GM19463 (cell line): ENCODE data around the gene ENPP1.

Experiments used
- ATAC-seq: cut with Tn5 transposase; IDR thresholded peaks from one replicate; pipeline ENCODE4 v1.9.1; 2021; ENCODE audit warnings: mild to moderate bottlenecking, moderate library complexity; ENCODE audit not compliant: unreplicated experiment

ENPP1 gene

DNA sequence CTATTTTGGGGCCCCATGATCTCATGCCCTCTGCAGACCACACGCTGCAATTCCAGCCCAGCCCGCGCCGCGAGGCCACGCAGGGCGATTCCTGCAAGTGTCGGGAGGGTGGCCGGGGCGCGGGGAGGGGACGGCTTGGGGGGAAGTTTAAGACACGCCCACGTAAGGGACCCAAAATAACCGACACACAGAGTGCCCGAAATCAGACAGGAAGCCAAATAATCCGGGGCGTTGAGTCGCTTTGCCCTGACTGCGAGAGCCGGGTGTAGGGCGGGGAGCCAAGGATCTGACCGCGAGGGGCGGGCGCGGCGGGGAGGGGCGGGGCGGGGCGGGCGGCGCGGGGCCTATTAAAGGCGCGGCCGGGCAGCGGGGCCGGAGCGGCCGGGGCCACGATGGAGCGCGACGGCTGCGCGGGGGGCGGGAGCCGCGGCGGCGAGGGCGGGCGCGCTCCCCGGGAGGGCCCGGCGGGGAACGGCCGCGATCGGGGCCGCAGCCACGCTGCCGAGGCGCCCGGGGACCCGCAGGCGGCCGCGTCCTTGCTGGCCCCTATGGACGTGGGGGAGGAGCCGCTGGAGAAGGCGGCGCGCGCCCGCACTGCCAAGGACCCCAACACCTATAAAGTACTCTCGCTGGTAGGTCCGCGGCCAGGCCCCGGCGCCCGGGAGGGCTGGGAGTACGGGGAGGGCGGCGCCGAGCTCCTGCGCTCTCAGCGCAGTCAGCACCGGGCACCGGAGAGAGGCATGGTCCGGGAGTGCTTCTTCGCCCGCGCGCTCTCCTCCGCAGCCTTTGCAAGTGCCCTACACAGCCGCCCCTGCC is at the start of gene ENPP1:
TSS of gene ENPP1 (plus strand) at position 377 of the 816 bp plus-strand sequence. CDS start at position 393, 16 bp downstream.
- ATAC-seq: peak; percentile 61

DNA sequence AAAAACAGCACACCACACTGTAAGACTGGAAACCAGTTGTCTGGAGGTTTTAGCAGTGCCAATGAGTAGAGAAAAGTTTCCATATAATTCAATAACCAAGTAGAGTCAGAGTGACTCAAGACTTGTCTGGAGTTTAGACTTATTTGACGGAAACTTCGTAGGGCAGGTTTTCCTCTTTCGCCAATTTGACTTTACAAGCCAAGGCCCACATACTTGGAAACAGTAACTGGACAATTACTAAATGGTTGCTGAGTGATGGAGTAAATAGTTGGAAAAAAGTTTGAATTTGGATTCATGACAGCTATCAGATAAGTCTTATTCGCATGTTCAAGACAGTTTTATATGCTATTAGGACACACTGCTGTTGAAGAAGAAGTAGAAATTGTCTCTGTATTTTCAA is 48.9 kb upstream of the ENPP1 start:
- ATAC-seq: no peak

DNA sequence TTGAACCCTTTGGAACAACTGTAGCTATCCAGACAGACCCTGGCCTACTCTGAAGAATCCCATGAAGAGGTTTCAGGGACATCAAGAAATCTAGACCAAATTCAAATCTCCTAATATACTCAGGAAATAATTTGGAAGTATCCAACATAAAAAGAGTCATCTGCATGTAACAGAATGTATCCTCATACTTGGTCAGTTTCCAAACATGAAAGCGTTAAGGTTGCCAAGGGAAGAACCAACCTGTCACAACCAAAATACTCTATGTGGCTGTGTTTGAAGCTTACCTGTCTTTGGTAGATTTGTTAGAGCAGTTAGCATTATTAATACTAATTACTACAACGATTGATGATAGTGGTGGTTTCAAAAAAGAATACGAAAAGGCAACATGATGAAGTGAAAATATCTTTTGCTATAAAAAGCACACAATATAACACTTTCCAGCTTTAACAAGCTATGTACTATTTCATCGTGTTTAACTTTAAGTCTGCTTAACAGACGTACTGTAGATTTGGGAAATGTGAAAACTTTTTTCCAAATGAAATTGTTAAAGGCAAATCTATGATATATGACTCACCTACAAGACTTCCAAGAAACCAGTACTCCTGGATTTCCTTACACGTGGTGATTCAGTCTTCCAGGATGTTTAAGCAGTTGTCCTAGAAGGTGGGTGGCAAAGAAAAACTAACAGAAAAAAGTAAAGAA is 46.6 kb upstream of the ENPP1 start:
- no peak for ATAC-seq

DNA sequence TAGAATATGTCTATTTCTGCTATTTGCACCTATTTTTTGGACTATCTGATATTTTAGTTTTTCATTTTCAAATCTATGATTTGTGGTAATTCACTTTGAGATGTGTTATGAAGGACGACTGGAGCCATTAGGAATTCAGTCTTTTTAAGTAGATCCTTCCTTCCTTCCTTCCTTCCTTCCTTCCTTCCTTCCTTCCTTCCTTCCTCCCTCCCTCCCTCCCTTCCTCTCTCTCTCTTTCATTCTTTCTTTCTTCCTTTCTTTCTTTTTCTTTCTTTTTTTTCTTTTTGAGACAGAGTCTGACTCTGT is 46.1 kb upstream of the ENPP1 start:
- no peak for ATAC-seq

DNA sequence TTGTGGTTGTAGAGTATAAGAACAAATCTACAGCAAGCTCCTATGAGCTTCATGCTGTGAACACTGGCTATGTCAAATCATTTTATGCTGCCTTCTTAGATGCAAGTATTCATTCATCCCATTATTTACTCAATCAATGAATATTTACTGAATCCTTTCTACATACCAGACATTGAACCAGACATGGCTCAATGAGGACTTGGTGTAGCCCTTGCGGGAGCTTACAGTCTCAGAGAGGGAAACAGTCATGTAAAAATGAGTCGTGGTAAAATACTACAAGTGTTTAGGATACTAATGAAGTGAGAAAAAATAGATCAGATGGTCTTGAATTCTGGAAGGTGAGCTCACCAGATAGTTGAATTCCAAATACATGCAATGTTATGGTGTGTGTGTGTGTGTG is 44.8 kb upstream of the ENPP1 start:
- no peak for ATAC-seq

DNA sequence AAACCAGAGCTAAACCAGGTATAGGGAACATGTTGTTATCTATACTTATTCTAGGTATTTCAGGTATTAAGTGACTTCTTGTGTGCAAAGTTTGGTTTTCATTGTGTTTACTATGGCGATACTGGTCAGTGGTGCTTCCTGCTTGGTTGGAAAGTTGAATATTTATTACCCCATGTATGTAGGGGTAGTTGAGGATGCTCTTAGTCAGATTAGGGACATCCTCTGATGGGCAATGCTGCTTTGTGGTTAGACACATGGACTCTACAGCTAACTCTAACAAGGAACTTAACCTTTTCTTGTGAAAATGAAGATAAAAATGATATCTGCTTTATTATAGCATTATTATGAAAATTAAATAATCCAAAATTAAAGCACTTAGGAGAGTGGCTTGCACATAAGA is 44.1 kb upstream of the ENPP1 start:
- ATAC-seq: no peak

DNA sequence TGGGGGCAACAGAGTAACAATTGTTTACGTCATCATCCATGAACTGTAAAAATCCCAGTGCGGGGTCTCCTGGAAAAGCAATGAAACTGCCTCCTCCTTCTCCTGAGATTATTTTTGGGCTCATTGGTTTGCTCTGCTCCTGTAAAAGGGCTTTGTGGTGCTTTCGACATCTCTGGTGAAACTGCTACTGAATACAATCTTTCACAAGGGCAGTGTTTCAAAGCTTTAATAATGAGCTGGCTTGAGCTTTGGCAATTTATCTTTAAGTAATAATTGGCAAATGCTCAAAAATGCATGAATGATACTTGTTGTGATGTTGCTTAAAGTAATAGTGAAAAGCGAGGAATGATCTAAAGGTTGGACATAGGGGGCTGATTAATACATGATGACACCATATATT is 43.5 kb upstream of the ENPP1 start:
- no peak for ATAC-seq

DNA sequence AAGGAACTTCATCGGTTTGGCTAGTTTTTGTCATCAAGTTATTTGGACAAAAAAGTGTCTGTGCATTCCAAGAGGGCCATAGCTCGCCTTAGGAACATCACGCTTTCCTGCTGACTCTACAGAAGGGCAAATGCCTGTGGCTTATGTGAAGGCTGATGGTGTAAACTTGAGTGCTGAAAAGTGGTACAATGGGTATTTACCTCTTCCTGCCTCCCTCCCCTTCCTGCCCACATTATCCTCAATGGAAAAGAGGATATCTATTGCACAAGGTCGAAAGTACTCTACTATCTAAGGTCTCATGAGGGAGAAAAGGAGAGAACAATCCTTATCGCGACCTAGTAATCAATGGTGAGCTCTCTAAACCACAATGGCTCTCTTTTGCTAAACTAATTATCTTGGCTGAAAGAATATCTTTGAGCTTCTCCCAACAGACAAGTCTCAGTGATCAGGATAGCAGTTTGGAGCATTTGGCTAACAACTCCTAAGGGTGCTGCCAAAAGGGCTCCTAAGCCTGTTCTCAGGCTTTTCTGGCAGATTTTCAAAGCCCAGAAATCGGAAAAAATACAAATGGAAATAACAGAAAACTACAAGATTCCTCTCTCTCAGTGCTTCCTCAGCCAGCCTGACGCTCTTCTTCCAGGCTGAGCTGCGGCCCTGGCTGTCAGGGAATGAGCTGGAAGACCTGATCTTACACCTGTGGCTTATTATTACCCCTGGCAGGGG is 42.6 kb upstream of the ENPP1 start:
- ATAC-seq: no peak

DNA sequence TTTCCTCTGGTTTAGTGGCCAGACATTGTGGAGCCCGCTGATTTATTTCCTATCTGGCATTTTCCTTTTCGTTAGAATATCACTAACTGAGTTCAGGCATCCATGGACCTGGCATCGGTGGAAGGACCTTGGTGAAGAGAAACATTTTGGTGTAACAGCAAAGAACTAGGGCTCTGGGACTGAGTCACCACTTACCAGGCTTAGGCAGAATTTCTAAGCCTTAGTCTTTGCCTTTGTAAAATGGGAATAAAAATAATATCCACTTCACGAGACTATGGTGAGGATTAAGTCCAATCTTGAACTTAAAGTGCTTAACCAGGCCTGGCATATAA is 42.0 kb upstream of the ENPP1 start:
- ATAC-seq: no peak

DNA sequence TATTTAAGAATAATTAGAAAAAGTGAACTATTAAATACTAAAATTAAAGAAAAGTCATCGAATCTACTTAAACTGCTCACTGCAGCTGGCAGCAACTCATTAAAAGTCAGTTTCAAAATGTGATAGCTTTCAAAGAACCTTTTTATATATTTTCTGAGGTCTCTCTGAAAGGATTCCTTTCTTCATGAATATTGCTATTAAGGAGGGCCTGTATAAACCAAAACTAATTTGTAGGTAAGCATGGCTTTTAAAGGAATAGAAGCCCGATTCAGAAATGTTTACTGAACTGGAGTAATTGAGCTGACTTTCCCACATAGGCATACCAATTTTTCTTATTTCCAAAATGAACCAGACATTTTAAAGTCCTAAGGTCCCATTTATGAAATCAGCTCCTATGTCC is 41.2 kb upstream of the ENPP1 start:
- ATAC-seq: no peak

DNA sequence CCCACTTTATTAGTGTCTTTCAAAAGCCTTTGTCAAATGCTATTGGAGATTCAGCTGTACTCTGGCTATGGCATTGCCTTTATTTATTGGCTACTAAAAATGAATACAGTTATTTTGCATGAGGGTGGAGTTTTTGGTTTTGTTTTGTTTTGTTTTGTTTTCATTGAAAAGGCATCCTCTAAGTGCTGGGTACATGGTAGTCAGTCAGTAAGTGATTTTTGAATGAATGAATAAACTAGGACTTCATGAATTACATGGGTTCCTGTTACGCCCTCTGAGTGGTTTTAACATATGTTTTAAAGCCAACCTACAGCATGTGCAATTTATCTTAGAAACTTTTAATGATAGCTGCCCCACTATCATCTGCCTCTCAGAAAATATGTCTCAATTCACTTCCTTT is 38.9 kb upstream of the ENPP1 start:
- no peak for ATAC-seq

DNA sequence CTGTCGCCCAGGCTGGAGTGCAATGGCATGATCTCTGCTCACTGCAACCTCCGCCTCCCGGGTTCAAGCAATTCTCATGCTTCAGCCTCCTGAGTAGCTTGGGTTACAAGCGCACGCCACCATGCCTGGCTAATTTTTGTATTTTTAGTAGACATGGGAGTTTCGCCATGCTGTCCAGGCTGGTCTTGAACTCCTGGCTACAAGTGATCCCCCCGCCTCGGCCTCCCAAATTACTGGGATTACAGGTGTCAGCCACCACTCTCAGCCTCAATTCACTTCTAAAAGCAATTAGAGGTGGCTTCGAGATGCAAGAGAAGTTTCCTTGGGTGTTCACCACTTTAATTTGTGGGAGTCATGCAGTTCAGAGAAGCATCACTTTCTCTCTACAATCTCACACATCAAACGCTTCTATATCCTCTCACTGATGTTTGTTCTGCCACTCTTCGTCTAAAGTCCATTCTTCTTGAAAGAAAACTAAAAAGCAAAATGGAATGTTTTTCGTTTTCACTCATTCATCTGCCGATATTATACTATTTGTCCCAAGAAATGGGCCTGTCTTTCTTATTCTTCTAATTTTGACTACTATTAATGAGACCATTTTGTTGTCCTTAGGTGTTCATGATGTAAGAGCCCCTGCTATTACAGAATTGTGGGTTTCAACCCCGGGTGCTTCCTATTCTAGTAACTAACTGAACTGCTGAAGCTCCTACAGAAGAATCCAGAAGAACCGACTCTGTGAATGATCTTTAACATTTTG is 38.3 kb upstream of the ENPP1 start:
- ATAC-seq: no peak

DNA sequence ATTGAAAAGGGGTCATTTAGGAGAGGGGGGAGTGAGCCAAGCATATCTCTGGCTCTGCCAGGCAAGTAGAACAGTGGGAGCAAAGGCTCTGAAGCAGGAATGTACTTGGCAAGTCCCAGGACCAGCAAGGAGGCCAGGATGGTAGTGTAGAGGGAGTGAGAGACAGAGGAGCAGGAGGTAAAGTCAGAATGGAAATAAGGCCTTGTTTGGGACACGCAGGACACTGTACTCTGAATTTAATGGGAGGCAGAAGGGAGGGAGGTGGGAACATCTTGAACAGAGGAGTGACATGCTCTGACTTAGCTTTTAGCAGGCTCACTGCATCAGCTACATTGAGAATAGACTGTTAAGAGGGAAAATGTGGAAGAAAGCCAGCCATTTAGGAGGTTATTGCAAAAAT is 37.0 kb upstream of the ENPP1 start:
- no peak for ATAC-seq

DNA sequence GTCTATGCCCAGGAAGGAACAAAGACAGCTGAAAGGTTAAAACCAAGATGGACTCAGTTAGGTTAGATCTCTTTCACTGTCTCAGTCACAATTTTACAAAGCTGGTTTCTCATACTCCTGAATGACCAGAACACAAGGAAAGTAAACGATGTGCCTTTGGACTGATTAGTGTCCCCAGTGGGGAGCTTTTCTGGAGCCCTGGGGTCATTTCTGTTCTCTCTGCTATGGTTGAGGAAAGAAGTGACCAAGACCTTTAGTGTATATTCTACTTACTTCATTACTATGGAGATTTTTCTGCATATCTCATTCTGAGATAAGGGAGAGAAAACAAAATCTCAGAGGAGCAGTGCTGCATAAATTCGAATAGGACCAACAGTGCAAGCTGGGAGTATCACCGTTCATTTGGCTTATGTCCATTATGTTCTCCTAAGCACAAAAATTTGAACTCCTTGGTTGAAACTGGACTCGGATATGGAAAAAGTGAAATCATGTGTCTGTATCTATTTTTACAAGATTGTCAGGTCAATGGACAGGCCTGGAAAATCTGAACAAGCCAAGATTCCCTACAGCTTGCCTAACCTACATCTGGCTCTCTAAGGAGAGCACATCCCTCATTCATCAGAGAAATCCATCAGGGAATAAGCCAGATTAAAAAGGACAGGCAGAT is 34.4 kb upstream of the ENPP1 start:
- ATAC-seq: no peak

DNA sequence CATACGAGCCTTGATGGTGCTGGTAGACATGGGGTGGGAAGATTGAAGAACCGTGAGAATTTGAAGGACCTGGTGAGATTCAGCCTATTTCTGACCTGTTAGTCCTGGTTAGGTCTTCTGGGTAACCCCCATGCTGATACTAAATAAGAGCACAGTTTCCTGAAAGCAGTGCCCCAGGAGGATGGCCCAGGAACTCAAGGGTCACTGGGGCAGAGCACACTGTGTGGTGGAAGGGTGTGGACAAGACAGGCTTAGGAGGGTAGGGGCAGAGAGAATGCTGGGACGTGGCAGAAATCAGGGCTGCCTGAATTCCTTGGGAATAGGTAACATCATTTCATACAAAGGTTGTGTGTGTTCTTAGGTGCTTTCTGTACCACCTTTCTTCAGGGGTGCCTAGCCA is 31.9 kb upstream of the ENPP1 start:
- ATAC-seq: no peak

DNA sequence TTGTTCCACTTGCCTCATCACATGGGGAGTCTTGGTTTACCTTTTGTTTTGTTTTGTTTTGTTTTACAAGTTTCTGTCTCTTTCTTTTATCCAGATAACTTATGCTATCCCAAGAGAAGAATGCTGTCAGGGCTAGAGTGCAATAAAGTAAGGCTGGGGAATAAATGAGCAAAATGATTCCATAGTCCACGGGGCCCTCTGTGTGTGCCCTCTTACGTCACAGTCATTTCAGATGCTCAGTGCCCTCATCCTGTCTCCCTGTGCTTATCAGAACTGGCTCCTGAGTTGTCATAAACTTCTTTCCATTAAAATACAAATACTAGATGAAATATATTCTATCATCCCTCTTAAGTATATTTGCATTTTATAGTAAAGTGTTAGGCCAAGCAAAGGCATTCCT is 30.8 kb upstream of the ENPP1 start:
- ATAC-seq: no peak

DNA sequence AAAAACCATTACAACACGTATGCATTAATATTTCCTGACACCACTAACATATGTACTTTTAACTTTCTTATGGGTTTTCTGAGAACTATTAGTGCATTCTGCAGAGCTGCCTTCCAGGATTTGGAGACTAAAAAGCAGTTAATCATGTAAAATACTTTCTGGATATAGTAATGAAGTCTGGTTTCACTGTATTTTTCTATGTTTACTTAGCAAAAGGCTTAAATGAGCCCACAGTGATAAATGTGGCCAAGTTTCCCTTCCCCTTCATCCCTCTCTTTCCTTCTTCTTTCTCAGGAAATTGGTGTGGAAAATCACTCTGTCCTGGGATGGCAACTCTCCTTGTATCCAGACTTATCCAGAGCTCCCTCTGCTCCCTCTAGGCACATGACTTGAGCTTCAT is 29.7 kb upstream of the ENPP1 start:
- ATAC-seq: no peak

DNA sequence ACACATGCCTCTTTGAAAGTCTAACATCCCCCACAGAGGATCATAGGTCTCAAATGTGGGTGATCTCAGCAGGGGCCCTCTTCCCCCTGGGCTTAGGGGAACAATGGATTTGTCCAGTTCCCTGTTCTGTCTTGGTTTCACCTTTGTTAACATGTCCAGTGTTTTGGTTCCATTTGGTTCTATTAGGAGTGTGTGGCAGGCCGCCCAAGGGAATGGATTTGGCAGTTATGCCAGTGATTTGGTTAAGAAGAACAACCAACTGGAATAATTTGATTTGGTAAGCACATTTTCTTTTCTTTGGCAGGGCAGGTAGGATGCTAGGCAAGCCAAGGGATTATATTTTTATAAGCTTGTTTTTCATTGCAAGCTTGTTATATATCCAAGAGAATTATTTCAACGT is 28.5 kb upstream of the ENPP1 start:
- ATAC-seq: no peak

DNA sequence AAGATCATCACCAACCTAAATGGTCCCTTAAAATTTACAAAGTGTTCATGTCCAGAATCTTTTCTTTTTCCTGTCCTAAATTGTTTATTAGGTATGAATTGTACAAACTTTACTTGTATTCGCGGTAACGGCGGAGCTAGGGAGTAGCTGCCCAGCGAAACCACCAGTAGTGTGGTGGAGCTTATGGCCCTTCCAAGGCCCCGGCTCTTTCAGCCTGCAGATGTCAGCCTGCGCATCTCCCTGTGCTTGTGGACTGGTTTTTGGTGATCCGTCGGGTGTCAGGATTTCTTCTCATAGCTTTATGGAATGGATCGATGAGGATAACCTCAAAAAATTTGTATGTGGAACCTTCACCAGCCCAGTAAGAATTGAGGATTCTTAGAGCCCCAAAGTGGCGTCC is 27.2 kb upstream of the ENPP1 start:
- no peak for ATAC-seq

DNA sequence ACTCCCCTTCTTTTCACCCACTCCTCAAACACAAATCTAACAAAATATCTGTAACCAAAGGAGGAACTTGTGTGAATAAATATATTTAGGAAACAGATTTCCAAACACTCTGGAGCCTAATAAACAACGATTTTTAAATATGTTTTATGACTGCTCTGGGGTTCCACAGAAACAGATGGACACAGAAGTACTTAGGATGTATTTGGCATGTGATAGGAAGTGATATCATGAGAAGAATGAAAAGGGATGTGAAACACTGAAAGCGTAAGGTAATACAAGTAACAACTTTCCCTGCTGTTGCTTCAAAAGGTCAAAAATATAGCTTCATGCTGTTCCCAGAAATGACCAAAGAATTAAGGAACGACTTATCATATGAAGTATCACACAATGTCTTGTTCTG is 26.1 kb upstream of the ENPP1 start:
- ATAC-seq: no peak

DNA sequence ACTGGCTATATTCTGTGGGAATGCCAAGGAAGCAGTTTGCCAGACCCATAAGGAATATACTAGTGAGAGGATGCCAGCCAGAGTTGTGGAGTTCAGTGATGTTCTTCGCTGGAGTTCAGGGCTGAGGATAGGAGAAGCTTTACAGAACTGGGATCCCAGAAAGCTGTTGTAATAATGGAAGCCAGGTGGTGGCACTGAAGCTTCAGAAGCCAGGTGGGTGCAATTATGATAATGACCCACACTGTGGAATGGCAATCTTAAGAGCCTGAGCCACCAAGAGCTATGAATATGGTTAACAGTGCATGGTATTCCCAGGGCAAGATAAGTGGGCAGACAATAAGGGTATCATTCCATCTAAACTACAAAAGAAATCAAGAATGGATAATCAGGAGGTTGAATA is 25.1 kb upstream of the ENPP1 start:
- no peak for ATAC-seq
